Activated CD4-positive, alpha-beta T cell treated with anti-CD3 and anti-CD28 coated beads, Interleukin-10, Interleukin-2, amounts not matched to agents 100 ng/mL and 50 ng/mL, durations not matched to agents 16 hours and 8 hours (primary cell): ENCODE measurements around the gene SIM2.

Experiments used
- DNase-seq: peaks from one replicate; pipeline ENCODE4 v3.0.0-alpha.2; 2020

The SIM2 gene

GRCh38 chr21:36743446-36743845 lies 44.5 kb downstream of the SIM2 start:
- DNase-seq: no peak

GRCh38 chr21:36744190-36744559 lies 45.3 kb downstream of the SIM2 start:
- no peak for DNase-seq

- DNase-seq: no peak
These were observed 45.8 kb downstream of the SIM2 start for GRCh38 chr21:36744560-36745231.

- no peak for DNase-seq
These were observed 46.5 kb downstream of the SIM2 start for GRCh38 chr21:36745459-36745858.

GRCh38 chr21:36747041-36747814 lies 48.3 kb downstream of the SIM2 start:
- peak; percentile 19 for DNase-seq

GRCh38 chr21:36747815-36748383 lies 49.0 kb downstream of the SIM2 start:
- peak; percentile 66 for DNase-seq

GRCh38 chr21:36749935-36750575 lies 51.1 kb downstream of the SIM2 start:
- DNase-seq: no peak

GRCh38 chr21:36750576-36750959 lies 51.7 kb downstream of the SIM2 start:
- no peak for DNase-seq

- no peak for DNase-seq
These were observed 52.5 kb downstream of the SIM2 start for GRCh38 chr21:36751383-36751782.

GRCh38 chr21:36753556-36753955 lies 54.6 kb downstream of the SIM2 start:
- no peak for DNase-seq

GRCh38 chr21:36754241-36754898 lies 55.5 kb downstream of the SIM2 start:
- no peak for DNase-seq

GRCh38 chr21:36756527-36756926 lies 57.6 kb downstream of the SIM2 start:
- DNase-seq: no peak

- no peak for DNase-seq
These were observed 58.3 kb downstream of the SIM2 start for GRCh38 chr21:36757196-36757595.

- DNase-seq: no peak
These were observed 60.6 kb downstream of the SIM2 start for GRCh38 chr21:36759348-36760083.

- no peak for DNase-seq
These were observed 62.8 kb downstream of the SIM2 start for GRCh38 chr21:36761685-36762084.

- DNase-seq: no peak
These were observed 63.7 kb downstream of the SIM2 start for GRCh38 chr21:36762642-36763041.

GRCh38 chr21:36763305-36763704 lies 64.4 kb downstream of the SIM2 start:
- DNase-seq: no peak

- DNase-seq: no peak
These were observed 66.3 kb downstream of the SIM2 start for GRCh38 chr21:36765229-36765628.

GRCh38 chr21:36766511-36766910 lies 67.6 kb downstream of the SIM2 start:
- DNase-seq: no peak

GRCh38 chr21:36767096-36767495 lies 68.2 kb downstream of the SIM2 start:
- DNase-seq: no peak

- no peak for DNase-seq
These were observed 69.6 kb downstream of the SIM2 start for GRCh38 chr21:36768496-36768895.

GRCh38 chr21:36769051-36769839 lies 70.3 kb downstream of the SIM2 start:
- DNase-seq: no peak
